ENCODE measurements around the gene COL6A3.
"Not testable (repeated sequence)": the region's sequence is repeated elsewhere in the genome, so short reads cannot be mapped to it uniquely, and the experiment has no call there.

The COL6A3 gene

GRCh38 chr2:237314681-237315080 lies 99.3 kb downstream of the COL6A3 start:
- DNase-seq, result no peak

GRCh38 chr2:237314198-237314597 lies 99.8 kb downstream of the COL6A3 start:
- no peak for DNase-seq

DNA sequence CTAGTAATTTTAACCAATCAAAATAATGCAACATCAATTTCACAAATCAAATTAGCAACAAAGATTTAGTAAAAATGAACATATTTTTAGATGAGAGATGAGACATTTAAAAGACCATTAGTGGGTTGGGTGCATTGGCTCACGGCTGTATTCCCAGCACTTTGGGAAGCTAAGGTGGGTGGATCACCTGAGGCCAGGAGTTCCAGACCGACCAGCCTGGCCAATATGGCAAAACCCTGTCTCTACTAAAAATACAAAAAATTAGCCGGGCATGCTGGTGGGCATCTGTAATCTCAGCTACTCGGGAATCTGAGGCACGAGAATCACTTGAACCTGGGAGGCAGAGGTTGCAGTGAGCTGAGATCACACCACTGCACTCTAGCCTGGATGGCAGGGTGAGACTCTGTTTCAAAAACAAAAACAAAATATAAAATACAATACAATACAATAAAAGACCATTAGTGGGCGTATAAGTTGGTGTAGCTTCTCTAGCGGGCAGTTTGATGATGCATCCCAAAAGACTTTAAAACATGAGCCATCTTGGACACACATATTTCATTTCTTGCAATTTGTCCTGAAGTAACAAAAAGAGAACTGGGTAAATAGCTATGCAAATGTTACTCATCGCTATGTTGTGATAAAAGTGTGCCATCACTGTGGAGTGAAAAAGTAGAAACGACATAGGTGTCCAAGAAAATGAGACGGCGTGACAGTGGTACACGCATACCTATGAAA lies 101.8 kb downstream of the COL6A3 start:
- DNase-seq, result no peak

GRCh38 chr2:237310515-237311114 lies 103.3 kb downstream of the COL6A3 start:
- no peak for DNase-seq

GRCh38 chr2:237309416-237309815 lies 104.5 kb downstream of the COL6A3 start:
- no peak for DNase-seq

GRCh38 chr2:237309011-237309410 lies 105.0 kb downstream of the COL6A3 start:
- no peak for DNase-seq

DNA sequence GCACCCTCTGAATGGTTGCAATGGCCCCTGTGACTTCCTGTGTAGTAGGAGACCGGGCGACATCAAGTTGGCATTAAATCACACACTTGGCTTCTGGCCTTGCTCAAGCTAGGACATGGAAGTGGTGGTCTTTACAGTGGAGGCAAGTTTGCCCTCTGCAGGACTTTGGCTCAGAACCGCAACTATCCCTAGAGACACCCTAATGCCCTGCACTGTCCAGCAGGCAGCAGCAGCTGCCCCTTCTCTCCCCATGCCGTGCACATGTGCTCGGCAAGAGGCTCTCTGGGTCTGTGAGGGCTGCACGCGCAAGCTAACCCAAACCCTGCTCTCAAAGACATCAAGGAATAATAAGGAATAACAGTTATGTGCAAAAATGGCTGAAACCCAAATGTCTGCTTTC lies 106.5 kb downstream of the COL6A3 start:
- no peak for DNase-seq

DNA sequence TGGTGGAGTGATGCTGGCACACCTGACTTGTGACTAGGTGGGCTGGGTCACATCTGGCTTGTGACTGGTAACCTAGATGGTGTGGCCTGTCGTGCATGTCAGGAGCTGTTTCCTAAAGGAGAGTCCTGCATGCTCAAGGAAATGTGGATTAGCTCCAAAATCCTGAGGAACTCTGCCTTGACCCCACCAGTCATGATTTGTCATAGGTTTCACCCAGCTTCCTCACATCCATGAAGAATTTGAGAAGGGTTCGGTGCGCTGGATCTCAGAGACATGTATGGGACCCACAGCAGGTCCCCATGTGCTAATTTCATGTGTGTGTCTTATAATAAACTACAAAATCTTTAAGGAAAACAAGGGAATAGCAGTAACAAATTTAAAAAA lies 107.2 kb downstream of the COL6A3 start:
- DNase-seq, result no peak

DNA sequence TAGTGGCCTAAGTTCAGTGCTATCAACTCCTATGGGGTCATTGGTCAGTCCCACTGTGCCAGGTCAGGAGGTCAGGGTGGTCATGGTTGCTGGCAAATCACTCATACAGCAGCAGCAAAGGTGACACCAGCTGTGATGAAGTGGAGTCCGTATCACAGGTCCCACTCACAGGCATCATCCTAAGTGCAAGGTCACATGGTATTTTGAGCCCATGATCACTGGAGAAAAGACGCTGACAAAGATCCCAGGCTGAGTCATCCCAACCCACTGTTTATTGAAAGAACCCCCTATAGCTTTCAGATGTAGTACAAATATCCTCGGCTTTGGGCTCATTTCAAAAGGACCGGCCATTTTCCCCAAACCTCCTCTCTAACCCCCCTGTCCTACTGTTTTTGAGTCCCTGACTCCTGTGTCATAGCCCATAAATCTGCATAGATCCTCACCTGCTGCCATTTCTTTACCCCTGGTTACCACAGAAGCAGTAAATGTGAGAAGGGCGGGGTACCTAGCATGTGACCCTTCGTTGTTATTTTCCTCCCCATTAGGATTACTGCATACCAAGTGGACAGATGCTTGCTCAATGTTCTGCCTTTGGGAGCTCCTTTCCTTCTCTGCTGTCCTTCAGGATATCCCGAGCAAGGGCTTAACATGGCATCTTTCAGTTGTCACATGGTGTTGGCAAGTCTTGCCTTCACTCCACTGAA lies 107.7 kb downstream of the COL6A3 start:
- no peak for DNase-seq

DNA sequence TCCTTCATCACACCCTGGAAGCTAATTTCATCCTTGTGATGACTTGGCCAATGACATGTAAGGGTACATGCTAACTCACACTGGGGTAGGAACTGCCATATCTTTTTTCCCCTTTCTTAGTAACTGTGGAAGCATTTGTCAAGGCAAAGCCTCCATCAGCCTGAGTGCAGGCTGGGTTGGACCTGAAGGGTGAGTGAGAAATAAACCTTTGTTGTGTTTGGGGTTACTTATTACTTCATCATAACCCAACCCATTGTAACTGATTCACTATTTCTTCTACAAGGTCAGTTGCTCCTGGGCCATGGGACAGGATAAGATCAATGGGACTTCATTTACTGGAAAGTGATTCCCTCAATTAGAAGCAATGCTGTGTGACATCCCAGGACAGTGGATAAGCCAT lies 108.4 kb downstream of the COL6A3 start:
- no peak for DNase-seq

- DNase-seq, result no peak
Measured at GRCh38 chr2:237304763-237305514, 109.0 kb downstream of the COL6A3 start.

DNA sequence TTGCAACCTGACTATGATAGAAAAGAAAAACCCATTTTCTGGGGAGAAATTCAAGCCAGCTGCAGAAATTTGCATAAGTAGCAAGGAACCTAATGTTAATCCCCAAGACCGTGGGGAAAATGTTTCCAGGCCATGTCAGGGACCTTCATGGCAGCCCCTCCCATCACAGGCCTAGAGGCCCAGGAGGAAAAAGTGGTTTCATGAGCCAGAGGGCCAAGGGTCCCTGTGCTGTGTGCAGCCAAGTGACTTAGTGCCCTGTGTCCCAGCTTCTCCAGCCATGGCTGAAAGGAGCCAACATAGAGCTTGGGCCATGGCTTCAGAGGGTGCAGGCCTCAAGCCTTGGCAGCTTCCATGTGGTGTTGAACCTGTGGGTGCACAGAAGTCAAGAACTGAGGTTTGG lies 110.7 kb downstream of the COL6A3 start:
- not testable (repeated sequence) for DNase-seq

DNA sequence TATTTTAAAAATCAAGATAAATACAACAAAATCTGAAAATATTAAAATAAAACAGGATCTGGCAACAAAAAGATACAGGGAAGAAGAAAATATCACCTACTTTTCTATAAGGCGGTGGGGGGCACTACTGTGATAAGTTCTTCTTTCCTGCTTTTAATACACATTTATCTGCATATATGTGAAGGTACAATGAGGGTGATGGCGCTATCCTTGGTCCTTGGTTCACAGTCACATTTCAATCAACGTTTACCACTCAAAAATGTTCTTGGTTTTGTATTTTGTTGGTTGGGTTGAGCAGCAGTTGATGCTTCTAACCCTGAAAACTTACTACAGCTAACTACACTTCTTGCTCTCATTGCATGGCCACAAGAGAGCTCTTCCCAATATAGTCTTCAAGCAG lies 112.4 kb downstream of the COL6A3 start:
- no peak for DNase-seq

DNA sequence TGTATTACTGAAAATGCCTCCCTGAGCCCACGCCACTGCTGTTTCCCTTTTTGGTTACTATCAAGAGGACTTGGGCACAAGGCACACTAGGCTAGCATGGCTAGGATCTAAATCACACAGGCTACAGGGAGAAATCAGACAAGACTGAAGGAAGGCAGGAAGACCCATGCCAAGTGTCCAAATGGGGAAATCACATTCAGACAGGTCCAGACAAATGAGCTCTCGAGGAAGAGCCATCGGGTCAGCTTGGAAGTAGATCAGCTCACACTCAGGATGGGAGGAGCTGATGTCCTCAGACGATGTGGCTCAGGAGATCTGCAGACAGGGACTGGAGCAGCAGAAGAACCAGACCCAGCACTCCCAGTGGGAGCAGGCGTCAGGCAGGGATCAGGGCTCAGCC lies 113.2 kb downstream of the COL6A3 start:
- no peak for DNase-seq

DNA sequence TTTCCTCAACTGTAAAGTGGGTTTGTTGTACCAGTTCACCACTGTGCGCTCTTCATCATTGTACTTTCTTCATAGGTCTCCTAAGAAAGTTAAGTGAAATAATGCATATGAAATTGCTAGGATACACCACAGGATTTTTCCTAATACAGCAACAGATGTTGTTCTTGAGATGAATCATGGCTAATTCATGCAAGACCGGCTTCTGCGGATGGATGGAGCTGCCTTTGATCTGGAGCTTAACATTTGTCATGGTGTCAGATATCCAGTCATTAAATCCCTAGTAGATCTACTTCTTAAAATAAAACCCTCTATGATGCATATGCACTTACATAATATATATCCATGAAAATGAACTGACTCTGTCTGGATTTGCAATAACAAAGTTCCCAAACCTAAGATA lies 114.1 kb downstream of the COL6A3 start:
- no peak for DNase-seq

DNA sequence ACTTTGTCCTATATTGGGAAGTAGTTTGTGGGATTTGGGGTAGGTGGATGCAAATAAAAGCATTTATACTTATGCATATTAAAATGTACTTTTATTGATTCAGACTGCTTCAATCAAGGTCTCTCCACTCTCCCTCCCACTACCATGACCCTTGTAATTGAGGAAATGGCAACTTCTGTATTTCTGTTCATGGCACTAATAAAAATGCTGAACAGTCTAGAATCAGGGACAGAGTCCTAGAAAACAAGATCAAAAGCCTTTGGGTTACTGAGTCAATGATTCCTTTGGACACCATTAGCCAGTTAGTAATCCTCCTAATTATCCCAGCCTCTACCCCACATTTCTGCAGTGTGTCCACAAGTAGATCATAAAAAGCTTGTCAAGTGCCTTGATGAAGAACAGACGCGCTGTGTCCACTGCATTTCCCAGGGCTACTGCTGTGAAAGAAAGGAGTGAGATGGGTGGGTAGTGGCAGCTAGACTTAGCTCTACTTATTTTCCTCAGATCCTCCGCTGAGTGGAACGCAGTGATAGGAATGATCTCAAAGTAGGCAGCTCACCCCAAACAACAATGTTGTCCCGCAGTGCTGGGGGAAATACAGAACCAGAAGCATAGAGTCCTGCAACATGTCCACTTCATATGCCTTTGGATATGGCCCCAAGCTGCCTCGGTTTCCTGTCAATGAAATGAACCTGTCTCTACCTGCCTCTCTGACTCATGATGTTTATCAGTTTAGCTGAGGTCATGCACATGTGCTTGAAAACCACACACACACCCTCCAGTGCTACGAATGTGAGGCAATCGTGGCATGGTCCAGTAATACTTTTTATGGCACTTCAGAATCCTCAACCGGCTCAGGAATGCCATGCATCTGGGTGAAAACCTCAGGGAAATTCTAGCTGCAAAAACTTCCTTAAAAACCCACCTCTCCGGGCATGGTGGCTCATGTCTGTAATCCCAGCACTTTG lies 115.5 kb downstream of the COL6A3 start:
- no peak for DNase-seq

GRCh38 chr2:237297421-237298150 lies 116.4 kb downstream of the COL6A3 start:
- DNase-seq, result no peak

DNA sequence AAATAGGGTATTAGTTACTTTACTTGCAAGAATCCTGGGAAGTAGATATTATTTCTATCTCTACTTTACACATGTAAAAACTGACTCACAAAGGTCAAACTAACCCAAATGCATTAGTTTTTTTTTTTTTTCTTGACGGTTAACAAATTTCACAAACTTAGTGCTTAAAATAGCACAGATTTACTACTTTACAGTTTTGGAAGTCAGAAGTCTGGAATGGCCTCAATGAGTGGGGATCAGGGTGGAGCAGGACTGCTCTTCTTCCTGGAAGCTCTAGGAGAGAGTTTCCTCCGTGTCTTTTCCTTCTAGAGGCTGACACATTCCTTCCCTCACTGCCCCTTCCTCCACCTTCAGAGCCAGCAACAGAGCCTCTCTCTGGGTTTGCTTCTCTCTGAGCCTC lies 117.2 kb downstream of the COL6A3 start:
- DNase-seq, result no peak

DNA sequence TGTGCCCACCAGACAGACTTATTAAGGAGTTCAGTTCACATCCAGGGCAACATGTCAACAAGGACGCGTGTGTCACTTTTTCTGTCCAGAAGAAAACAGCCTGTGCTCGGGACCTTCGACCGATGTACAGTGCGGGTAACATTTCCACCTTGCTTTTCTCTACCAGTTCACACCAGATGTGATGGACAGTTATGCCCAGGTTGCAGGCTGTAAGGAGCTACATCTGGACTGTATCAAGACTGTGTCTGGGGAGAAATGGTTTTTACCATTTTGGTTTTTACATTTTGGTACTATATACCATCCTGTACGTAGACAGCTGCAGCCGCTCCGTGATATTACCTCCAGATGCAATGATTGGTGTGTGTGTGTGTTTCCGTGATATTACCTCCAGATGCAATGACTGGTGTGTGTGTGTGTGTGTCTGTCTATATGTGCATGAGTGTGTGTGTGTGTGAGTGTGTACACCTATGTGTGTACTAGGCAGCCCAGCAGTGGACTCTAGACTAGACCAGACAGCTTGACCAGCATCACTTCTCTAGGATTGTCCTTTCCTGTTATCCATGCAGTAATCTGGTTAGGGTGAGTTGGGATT lies 118.0 kb downstream of the COL6A3 start:
- DNase-seq, result no peak

DNA sequence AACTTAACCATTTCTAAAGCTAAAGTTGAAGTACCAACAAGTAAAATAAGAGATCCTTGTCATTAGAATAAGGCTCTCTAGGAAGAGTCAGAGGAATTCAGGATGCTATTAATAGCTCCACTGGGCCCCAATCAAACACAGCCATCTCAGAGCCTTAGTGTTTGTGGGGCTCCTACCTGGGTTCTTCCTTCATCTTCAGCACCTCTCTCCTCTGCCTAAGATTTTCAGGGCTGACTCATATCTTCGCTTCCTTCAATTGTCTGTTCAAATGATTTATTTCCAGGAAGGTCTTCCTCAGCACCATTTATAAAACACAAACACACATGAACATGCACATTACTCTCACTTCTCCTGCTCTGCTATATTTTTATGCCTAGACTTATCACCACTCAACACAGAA lies 119.5 kb downstream of the COL6A3 start:
- no peak for DNase-seq

DNA sequence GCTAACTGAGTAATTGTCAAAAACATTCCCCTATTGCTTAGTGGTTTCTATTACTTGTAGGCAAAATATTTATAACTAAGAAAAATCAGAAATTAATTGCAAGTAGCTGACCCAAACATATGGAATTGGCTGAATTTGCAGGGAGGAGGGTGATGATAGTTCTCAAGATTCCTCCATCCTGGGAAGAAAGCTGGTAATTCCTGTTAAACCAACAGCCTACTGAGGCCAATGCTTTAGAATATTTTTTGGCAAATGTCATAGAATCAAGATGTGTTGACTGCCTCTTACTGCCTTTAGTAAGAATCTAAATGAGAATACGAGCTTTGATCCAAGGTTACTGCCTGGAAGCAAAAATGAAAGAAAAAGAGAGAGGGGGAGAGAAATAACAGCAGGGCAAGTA lies 120.0 kb downstream of the COL6A3 start:
- no peak for DNase-seq

Data from CD4-positive, alpha-beta T cell treated with Interleukin-17A for 1 hour (primary cell).